Testis (tissue), 3 donors: ENCODE measurements around the gene ITPR2. TPM values are rescaled to one million over a fixed set of nuclear protein-coding genes. Genes with fewer than 3 reads are reported as not detected.

Experiments
- DNase-seq: peaks from one replicate; pipeline ENCODE4 v3.0.0-alpha.2; 2019
- H3K27ac ChIP-seq, 2 donors: fragments of 200-600 bp; sonication (generic); one replicate each; pipeline ENCODE4 v1.5.1; 2019
- H3K27me3 ChIP-seq: fragments of 200-600 bp; sonication (generic); one replicate; pipeline ENCODE4 v1.5.1; 2019
- H3K36me3 ChIP-seq: fragments of 200-600 bp; sonication (generic); one replicate; pipeline ENCODE4 v1.5.1; 2017; ENCODE audit warnings: low read depth; ENCODE audit errors: missing control alignments
- H3K4me1 ChIP-seq: fragments of 200-600 bp; sonication (generic); one replicate; pipeline ENCODE4 v1.5.1; 2019
- H3K4me3 ChIP-seq, 2 donors: fragments of 200-600 bp; sonication (generic); one replicate each; pipeline ENCODE4 v1.5.1; 2017 to 2019
- H3K9me3 ChIP-seq: fragments of 200-600 bp; sonication (generic); one replicate; pipeline ENCODE4 v1.5.1; 2017
- CTCF ChIP-seq, 3 experiments: fragments of 450-650 bp in 2 of 3; fragments of 200-600 bp in 1 of 3; sonication (generic) in 1 of 3; IDR thresholded peaks; one replicate each; pipeline ENCODE4 v1.5.1; 2016 to 2019; ENCODE audit warnings: antibody characterized with exemption in 3 of 3, mild to moderate bottlenecking in 2 of 3, moderate library complexity in 1 of 3
- POLR2A ChIP-seq: fragments of 450-650 bp; IDR thresholded peaks from one replicate; pipeline ENCODE4 v1.6.1; 2017; ENCODE audit warnings: antibody characterized with exemption, mild to moderate bottlenecking, moderate library complexity
- WGBS, 2 donors: methylation state at CpG; one replicate each; pipeline ENCODE4 v1.1.5; 2018; 5-methylcytosine and 5-hydroxymethylcytosine counted together
- intact Hi-C: fragments of 100-400 bp; cut with DNase I; formaldehyde crosslinking; loops from one replicate; pipeline ENCODE4 v1.15.1; 2023; ENCODE audit warnings: low total_unique reads
- polyA plus RNA-seq: library from polyadenylated mRNA; stranded (reverse); fragments of 350-450 nt; fragmentation: Illumina TruSeq; extraction: RNeasy Lipid Tissue Mini Kit (QIAGEN cat#74804); gene quantifications from one replicate; pipeline ENCODE4 v1.2.3, GENCODE V29; 2014; ENCODE audit warnings: low read depth, low replicate concordance; ENCODE audit not compliant: insufficient read depth
- total RNA-seq, 2 donors: library from RNA; depleted of rRNA; stranded (reverse); fragments of >200 nt; gene quantifications; one replicate each; pipeline ENCODE4 v1.2.3, GENCODE V29; 2016

Gene ITPR2
- total and polyA plus RNA-seq, 3 donors from 2014 or later, result 4.9 to 60.6 (median 56.9) TPM

DNA sequence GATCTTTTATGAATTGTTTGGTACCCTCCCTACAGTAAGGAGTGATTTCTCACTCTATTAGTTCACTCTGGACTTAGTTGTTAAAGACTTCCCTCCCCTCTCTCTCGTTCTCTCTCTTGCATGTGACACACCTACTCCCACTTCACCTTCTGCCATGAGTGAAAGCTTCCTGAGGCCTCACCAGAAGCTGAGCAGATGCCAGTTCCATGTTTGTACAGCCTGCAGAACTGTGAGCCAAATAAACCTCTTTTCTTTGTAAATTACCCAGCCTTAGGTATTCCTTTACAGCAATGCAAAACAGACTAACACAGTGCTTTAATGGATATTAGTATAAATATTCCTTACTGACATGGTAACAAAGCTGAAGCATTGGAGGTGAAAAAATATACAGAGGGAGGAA is 450.0 kb downstream of the ITPR2 start:
- peaks cover 11% of the 10 kb centered on the region for H3K4me1 ChIP-seq
- H3K27me3 ChIP-seq, result no peaks in the 10 kb centered on the region
- intact Hi-C loops, result no loop called here
- WGBS, 2 donors, result 92% methylated on average over 1 of the region's 1 CpG
- no peaks in the 10 kb centered on the region for H3K9me3 ChIP-seq
- no peaks in the 10 kb centered on the region for H3K36me3 ChIP-seq
- no peak overlapping the region for H3K4me3 ChIP-seq
- DNase-seq, result no peak
- no peak overlapping the region for H3K27ac ChIP-seq
- TF ChIP-seq CTCF (IDR thresholded peaks at IDR 0.05) (no peak), POLR2A (no peak)

- Histone ChIP-seq H3K27me3 (no peaks in the 10 kb centered on the region), H3K4me1 (peaks cover 13% of the 10 kb centered on the region), H3K36me3 (no peaks in the 10 kb centered on the region), H3K27ac (no peak overlapping the region), H3K9me3 (no peaks in the 10 kb centered on the region), H3K4me3 (no peak overlapping the region)
- intact Hi-C loops, result no loop called here
- TF ChIP-seq CTCF (IDR thresholded peaks at IDR 0.05), result no peak
- no peak for TF ChIP-seq POLR2A
- 79 to 82% methylated on average over 1 of the region's 1 CpG for WGBS, 2 donors
- DNase-seq, result no peak
Observed at GRCh38 chr12:26380897-26381296, 452.1 kb downstream of the ITPR2 start.

- no peak overlapping the region for H3K4me3 ChIP-seq
- no peaks in the 10 kb centered on the region for H3K9me3 ChIP-seq
- H3K4me1 ChIP-seq, result peaks cover 13% of the 10 kb centered on the region
- WGBS, 2 donors, result 81 to 90% methylated on average over 2 of the region's 2 CpGs
- no peaks in the 10 kb centered on the region for H3K27me3 ChIP-seq
- DNase-seq, result no peak
- TF ChIP-seq CTCF (IDR thresholded peaks at IDR 0.05) (no peak), POLR2A (no peak)
- intact Hi-C loops, result no loop called here
- no peak overlapping the region for H3K27ac ChIP-seq
- H3K36me3 ChIP-seq, result no peaks in the 10 kb centered on the region
Observed at GRCh38 chr12:26379777-26380467, 453.1 kb downstream of the ITPR2 start.

GRCh38 chr12:26378711-26379110 is 454.3 kb downstream of the ITPR2 start:
- no peak for TF ChIP-seq POLR2A

DNA sequence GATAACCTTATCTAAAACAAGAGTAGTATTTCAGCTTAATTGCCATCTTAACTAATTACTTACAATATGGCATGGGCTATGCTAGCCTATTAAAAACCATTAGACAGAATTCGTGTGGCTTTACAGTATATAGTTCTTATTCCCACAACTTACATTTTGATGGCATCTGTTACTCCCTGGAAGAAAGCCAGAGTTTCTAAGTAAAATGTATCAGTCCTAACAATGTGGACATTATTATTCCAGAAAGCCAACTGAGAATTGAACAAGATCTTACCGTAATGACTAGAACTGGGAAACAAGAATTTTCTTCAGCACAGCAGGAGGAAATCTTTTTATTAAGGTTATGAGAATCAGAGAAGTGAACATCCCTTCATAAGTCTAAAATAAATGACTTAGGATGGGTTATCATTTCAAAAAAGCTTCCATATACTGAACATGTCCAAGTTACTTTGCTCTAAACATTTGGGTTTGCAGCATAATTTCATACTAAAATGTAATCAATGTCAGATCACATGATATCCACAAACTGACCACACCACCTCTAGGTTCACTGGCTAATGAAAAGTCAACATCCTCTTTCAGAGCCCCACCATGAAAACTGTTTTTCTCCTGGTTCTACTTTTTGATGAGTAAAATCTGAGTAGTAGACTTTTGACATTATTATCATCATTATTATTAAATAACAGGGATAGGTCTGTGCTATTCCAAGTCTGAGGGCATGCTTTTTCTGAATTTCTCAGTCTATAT is 457.9 kb downstream of the ITPR2 start:
- Histone ChIP-seq H3K36me3 (no peaks in the 10 kb centered on the region), H3K9me3 (no peaks in the 10 kb centered on the region), H3K4me3 (no peak overlapping the region)

More at GRCh38 chr12:26378711-26379110, 454.3 kb downstream of the ITPR2 start:
- Histone ChIP-seq H3K4me1 (peaks cover 13% of the 10 kb centered on the region), H3K27ac (no peak overlapping the region), H3K27me3 (no peaks in the 10 kb centered on the region), H3K9me3 (no peaks in the 10 kb centered on the region), H3K4me3 (no peak overlapping the region), H3K36me3 (no peaks in the 10 kb centered on the region)
- intact Hi-C loops, result no loop called here
- DNase-seq, result peak; percentile 46
- WGBS, 2 donors, result 49 to 56% methylated on average over 6 of the region's 6 CpGs

More for the DNA sequence above, 457.9 kb downstream of the ITPR2 start:
- WGBS, 2 donors, result 60 to 75% methylated on average over 2 of the region's 2 CpGs
- H3K4me1 ChIP-seq, result peaks cover 13% of the 10 kb centered on the region
- TF ChIP-seq CTCF (IDR thresholded peaks at IDR 0.05), result no peak
- TF ChIP-seq POLR2A, result no peak
- no peaks in the 10 kb centered on the region for H3K27me3 ChIP-seq
- H3K27ac ChIP-seq, result no peak overlapping the region
- intact Hi-C loops, result no loop called here
- DNase-seq, result no peak
